HG03575 (cell line): Measurements from ENCODE around the gene LRRC49.

Source experiments
- ATAC-seq: cut with Tn5 transposase; IDR thresholded peaks from one replicate; pipeline ENCODE4 v1.9.1; 2021; ENCODE audit not compliant: unreplicated experiment, insufficient number of reproducible peaks, low FRiP score; ENCODE audit errors: extremely low read depth

Gene LRRC49

DNA sequence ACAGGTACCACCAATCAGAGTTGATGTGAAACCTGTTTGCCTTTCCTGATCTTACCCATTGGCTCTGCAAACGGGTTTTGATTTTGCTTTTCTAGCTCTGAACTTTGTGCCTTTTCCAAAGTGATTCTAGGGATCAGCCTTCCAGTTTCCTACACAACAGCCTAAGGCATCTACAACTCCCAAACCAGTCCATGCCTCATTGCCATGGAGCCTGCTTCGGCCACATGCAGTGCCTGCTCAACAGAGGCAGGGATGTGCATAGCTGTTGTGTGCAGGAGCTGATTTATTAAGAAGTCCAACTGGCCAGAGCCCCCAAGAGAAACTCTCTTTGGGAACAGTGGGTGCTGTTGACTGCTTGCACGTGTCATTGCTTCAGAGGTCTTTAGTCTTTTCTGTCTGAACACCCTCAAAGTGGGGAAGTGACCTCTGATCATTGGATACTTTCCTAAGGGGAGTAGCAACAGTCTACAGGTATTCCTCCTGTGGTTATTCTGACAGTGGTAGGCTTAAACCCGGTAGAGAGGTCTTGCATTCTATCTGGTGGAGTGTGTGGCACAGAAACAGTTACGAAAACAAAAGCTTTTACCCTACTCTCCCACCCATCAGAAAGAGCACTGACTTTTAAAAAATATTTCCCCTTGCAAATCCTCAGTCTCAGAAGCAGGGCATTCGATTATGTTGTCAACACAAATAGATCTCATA lies 186.0 kb downstream of the LRRC49 start:
- no peak for ATAC-seq

GRCh38 chr15:71079208-71080044 lies 186.8 kb downstream of the LRRC49 start:
- no peak for ATAC-seq

GRCh38 chr15:71080166-71080565 lies 187.5 kb downstream of the LRRC49 start:
- ATAC-seq, result no peak

- no peak for ATAC-seq
Observed at GRCh38 chr15:71080705-71081104, 188.1 kb downstream of the LRRC49 start.

GRCh38 chr15:71082803-71083202 lies 190.2 kb downstream of the LRRC49 start:
- no peak for ATAC-seq

DNA sequence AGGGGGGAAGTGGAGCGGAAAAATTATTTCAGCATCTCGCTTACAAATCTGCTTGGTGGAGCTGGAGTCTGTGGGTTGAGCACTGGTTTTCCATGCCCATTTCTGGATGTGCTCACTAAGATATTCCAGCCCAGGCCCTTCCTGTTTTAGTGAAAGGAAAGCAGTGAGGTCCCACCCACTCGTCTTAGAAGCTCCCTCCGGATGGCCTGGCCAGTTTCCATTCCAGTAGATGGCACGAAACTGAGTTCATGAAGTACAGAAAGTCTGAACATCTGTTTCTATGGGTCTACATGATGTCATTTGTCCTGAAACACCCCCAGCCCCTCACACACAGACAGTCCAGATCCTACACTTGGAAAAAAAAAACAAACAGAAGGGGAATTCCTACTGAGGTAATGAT lies 190.7 kb downstream of the LRRC49 start:
- no peak for ATAC-seq

- no peak for ATAC-seq
Observed at GRCh38 chr15:71084264-71084663, 191.6 kb downstream of the LRRC49 start.

DNA sequence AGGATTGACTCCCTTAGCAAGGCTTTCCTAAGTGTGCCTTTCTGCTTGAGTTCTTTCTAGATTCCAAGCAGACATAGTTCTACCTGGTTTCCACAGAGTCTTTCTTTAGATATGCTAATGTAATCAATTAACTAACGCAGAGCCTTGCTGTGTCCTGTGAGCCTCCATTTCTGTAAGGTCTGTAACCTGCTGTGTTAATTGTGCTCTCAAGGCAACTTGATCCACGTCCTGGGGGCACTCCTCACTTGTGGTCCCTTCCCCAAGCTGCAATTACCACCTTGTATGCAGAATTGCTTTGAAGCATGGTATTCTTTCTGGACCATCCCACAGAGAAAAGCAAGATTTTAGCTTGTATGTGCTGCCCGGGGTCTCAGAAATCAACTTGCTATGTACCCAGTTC lies 193.2 kb downstream of the LRRC49 start:
- no peak for ATAC-seq

- no peak for ATAC-seq
Observed at GRCh38 chr15:71088155-71088554, 195.5 kb downstream of the LRRC49 start.

DNA sequence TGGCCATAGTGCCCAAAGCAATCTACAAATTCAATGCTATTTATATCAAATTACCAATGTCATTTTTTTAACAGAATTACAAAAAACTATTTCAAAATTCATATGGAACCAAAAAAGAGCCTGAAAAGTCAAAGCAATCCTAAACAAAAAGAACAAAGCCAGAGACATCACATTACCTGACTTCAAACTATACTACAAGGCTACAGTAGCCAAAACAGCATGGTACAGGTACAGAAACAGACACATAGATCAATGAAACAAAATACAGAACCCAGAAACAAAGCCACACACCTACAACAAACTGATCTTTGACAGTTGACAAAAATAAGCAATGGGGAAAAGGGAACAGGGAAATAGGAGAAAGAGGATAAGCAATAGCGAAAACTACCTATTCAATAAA lies 196.1 kb downstream of the LRRC49 start:
- ATAC-seq, result no peak

DNA sequence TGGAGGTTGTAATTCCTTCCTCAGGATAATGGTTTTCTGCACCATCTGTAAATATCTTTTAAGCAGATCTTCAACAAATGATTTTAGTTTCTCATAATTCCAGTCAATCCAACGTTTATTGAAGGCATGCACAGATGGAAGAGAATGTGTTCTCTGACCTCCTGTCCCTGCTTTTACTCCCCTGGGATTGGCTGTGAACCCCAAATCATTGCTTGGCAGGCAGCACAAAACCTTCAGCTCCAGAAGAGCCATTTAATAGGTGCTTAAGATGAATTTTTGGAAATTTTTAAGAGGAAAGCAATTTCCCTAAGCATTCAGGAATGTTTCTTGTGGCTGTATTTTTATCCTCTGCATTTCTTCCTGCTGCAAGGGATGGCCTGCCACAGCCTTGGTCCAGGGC lies 197.2 kb downstream of the LRRC49 start:
- ATAC-seq, result no peak

GRCh38 chr15:71091601-71092000 lies 199.0 kb downstream of the LRRC49 start:
- no peak for ATAC-seq

- no peak for ATAC-seq
Observed at GRCh38 chr15:71092056-71092600, 199.5 kb downstream of the LRRC49 start.

DNA sequence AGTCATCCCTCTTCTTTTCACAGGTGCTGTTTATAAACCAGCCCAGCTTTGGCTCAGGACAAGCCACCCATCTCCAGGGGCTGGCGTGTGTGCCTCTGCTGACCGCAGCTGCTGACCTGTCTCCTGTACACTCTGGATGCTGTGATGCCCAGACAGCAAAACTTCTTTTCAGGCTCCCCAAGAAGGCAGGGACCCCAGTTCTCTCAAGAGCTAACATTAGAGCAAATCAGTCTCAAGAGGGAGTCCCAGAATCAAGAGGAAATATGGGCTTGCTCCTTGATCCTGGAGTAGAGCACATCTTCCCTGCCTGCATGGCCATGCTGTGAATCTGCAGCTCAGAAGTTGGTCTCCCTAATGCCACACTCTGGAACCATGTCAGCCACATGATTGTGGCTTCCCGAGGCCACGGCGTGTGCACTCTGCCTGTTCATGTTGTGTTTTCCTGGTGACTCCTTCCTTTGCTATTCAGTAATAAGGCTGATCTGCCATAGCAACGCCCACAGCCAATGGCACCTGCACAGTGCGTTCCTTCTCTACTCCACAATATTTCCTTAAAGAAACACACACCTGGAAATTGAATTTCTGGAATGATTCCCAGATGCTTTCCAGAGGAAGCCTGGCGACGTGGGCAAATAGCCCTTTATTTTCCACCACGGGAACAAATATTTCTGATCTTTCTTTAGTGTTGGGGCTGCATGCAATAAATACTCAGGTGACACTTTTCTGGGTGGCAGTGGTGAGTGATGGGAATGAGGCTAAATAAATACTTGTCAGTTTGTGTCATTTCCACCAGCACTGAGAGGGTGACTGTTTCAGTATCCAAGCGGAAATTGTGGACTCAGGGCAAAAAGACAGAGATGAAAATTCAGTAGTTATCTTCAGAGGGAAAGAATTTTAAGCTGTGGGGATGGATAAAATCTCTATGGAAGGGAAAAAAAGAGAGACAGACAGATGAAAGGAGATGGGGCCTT lies 200.7 kb downstream of the LRRC49 start:
- ATAC-seq, result no peak

GRCh38 chr15:71094137-71094536 lies 201.5 kb downstream of the LRRC49 start:
- no peak for ATAC-seq

DNA sequence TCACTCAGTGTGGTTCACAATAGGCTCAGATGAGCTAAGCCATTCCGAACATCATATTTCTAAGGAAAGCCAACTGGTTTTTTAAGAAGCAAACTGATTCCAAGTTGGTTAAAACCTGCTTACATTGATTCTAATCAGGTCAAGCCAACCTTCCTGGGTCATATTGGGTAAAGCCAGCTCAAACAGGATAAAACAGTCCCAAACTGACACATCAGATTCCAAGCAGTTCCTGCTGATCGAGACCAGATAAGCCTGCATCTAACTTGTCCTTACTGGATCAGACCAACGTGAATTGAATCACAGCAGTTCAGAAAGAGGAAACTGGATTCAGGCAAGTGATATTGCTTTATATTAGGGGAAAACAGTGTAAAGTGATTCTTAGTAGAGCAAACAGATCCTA lies 204.1 kb downstream of the LRRC49 start:
- ATAC-seq, result no peak

DNA sequence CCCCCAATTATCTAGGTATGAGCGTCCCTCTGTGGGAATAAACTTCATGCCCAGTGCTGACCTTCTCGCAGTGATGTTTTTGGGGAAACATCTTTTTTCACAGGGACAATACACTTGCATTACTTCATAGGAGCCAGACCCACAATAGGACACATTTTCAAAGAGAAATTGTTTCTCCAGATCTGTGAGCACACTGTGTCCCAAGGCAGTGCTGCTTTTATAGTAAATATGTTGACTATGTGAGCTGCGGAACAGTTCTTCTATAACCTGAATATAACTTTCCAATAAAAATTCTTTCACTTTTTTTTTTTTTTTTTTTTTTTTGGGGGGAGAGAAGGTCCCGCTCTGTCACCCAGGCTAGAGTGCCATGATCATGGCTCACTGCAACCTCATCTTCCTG lies 205.3 kb downstream of the LRRC49 start:
- ATAC-seq, result no peak

GRCh38 chr15:71098920-71099319 lies 206.3 kb downstream of the LRRC49 start:
- no peak for ATAC-seq
